GM23248 (cell line): ENCODE results near the gene PRSS16. TPM values are rescaled to one million over a fixed set of nuclear protein-coding genes. Genes with fewer than 3 reads are reported as not detected.

Experiments used
- DNase-seq: peaks from one replicate; pipeline ENCODE4 v3.0.0-alpha.2; 2015
- H2AFZ ChIP-seq: fragments of 200-600 bp; sonication (generic); 2 replicates; pipeline ENCODE4 v1.6.1; 2016; ENCODE audit warnings: antibody characterized with exemption
- H3F3A ChIP-seq: fragments of 200-600 bp; sonication (generic); 2 replicates; pipeline ENCODE4 v1.6.1; 2016; ENCODE audit warnings: mild to moderate bottlenecking, antibody characterized with exemption, mixed run types; ENCODE audit not compliant: insufficient read depth
- H3K27ac ChIP-seq: fragments of 200-600 bp; sonication (generic); 2 replicates; pipeline ENCODE4 v1.5.1; 2016; ENCODE audit warnings: mild to moderate bottlenecking
- H3K27me3 ChIP-seq: fragments of 200-600 bp; sonication (generic); replicated peaks from 2 replicates; pipeline ENCODE4 v1.6.1; 2016; ENCODE audit warnings: mild to moderate bottlenecking; ENCODE audit not compliant: insufficient read depth
- H3K36me3 ChIP-seq: fragments of 200-600 bp; sonication (generic); 2 replicates; pipeline ENCODE4 v1.6.1; 2016; ENCODE audit warnings: low read depth, mild to moderate bottlenecking
- H3K4me1 ChIP-seq: fragments of 200-600 bp; sonication (generic); 2 replicates; pipeline ENCODE4 v1.6.1; 2016; ENCODE audit warnings: mild to moderate bottlenecking; ENCODE audit not compliant: insufficient read depth
- H3K4me2 ChIP-seq: fragments of 200-600 bp; sonication (generic); one replicate; pipeline ENCODE4 v1.6.1; 2016; ENCODE audit warnings: mild to moderate bottlenecking; ENCODE audit not compliant: unreplicated experiment
- H3K4me3 ChIP-seq: fragments of 200-600 bp; sonication (generic); 2 replicates; pipeline ENCODE4 v1.5.1; 2016; ENCODE audit warnings: mild to moderate bottlenecking
- H3K79me2 ChIP-seq: fragments of 200-600 bp; sonication (generic); 2 replicates; pipeline ENCODE4 v1.6.1; 2016; ENCODE audit warnings: mild to moderate bottlenecking; ENCODE audit not compliant: insufficient read depth
- H3K9ac ChIP-seq: fragments of 200-600 bp; sonication (generic); 2 replicates; pipeline ENCODE4 v1.6.1; 2016; ENCODE audit warnings: mild to moderate bottlenecking
- H3K9me2 ChIP-seq: fragments of 200-600 bp; sonication (generic); 2 replicates; pipeline ENCODE4 v1.6.1; 2016; ENCODE audit warnings: mixed run types, mild to moderate bottlenecking, moderate library complexity; ENCODE audit not compliant: insufficient read depth
- H3K9me3 ChIP-seq: fragments of 200-600 bp; sonication (generic); one replicate; pipeline ENCODE4 v1.6.1; 2017; ENCODE audit warnings: low read depth
- H4K20me1 ChIP-seq: fragments of 200-600 bp; sonication (generic); 2 replicates; pipeline ENCODE4 v1.6.0; 2016; ENCODE audit not compliant: insufficient read depth
- EZH2 ChIP-seq: fragments of 200-600 bp; sonication (generic); IDR thresholded peaks from 2 replicates; pipeline ENCODE4 v1.6.1; 2018; ENCODE audit warnings: antibody characterized with exemption, mild to moderate bottlenecking; ENCODE audit not compliant: insufficient read depth, poor library complexity, severe bottlenecking
- EZH2phosphoT487 ChIP-seq: fragments of 200-600 bp; sonication (generic); IDR thresholded peaks from 2 replicates; pipeline ENCODE4 v1.6.1; 2018; ENCODE audit warnings: antibody characterized with exemption, moderate library complexity, mild to moderate bottlenecking, low read depth; ENCODE audit not compliant: insufficient read depth
- WGBS, 2 experiments: methylation state at CpG; one replicate each; pipeline ENCODE4 v1.1.6; 2015 to 2017; ENCODE audit warnings: low lambda C conversion rate in 2 of 2, low coverage in 1 of 2; ENCODE audit errors: missing lambda C conversion rate in 2 of 2; 5-methylcytosine and 5-hydroxymethylcytosine counted together
- in situ Hi-C: fragments of 300-500 bp; cut with MboI; formaldehyde crosslinking; loops from 2 replicates; pipeline ENCODE4 v1.15.0; 2020
- polyA plus RNA-seq: library from polyadenylated mRNA; unstranded; fragments of >200 nt; fragmentation: Nextera tagmentation; extraction: Ambion mirVana; gene quantifications from 2 replicates; pipeline ENCODE4 v1.2.1, GENCODE V29; 2016
- total RNA-seq: library from RNA; depleted of rRNA; stranded (reverse); fragments of >200 nt; shearing (Covaris generic); gene quantifications from 2 replicates; pipeline ENCODE4 v1.2.3, GENCODE V29; 2014

The PRSS16 gene
- total and polyA plus RNA-seq, 2 experiments from 2014 or later: 0.86 TPM; not detected in 1

GRCh38 chr6:27230758-27231111 is 16.8 kb upstream of the PRSS16 start:
- H3K9me3 ChIP-seq: no peaks in the 10 kb centered on the region
- H3K27me3 ChIP-seq: peaks cover 8% of the 10 kb centered on the region; the same call in 1 of the 2 replicates
- in situ Hi-C loops: no loop called here
- no peaks in the 10 kb centered on the region for H3K9me2 ChIP-seq
- H4K20me1 ChIP-seq: no peaks in the 10 kb centered on the region
- H3K27ac ChIP-seq: no peak overlapping the region
- no peaks in the 10 kb centered on the region for H3K36me3 ChIP-seq
- no peaks in the 10 kb centered on the region for H3K4me1 ChIP-seq
- no peak overlapping the region for H3K9ac ChIP-seq
- H2AFZ ChIP-seq: no peak overlapping the region
- no peak overlapping the region for H3K4me2 ChIP-seq
- H3F3A ChIP-seq: peaks cover 4% of the 10 kb centered on the region; the same call in 1 of the 2 replicates
- 8 to 12% methylated on average over 7 of the region's 7 CpGs for WGBS, 2 experiments
- no peaks in the 10 kb centered on the region for H3K79me2 ChIP-seq
- DNase-seq: no peak
- no peak overlapping the region for H3K4me3 ChIP-seq
- TF ChIP-seq EZH2phosphoT487: no peak
- TF ChIP-seq EZH2: no peak

- no peak for DNase-seq
- Histone ChIP-seq H3K36me3 (no peaks in the 10 kb centered on the region), H3K4me1 (peaks cover 4% of the 10 kb centered on the region; the same call in 1 of the 2 replicates), H3F3A (peaks cover 24% of the 10 kb centered on the region), H2AFZ (peak overlapping the region; percentile 69), H3K9ac (no peak overlapping the region), H3K27ac (no peak overlapping the region), H4K20me1 (no peaks in the 10 kb centered on the region), H3K9me2 (no peaks in the 10 kb centered on the region), H3K27me3 (0 out of 2 replicates have a peak, but pooled peaks cover 8% of the 10 kb centered on the region), H3K4me3 (peak overlapping the region; percentile 68; the same call in 1 of the 2 replicates), H3K4me2 (peak overlapping the region; percentile 72), H3K9me3 (no peaks in the 10 kb centered on the region), H3K79me2 (no peaks in the 10 kb centered on the region)
- 15 to 20% methylated on average over 3 of the region's 3 CpGs for WGBS, 2 experiments
- in situ Hi-C loops: no loop called here
- TF ChIP-seq EZH2phosphoT487 (no peak), EZH2 (no peak)
Measured at GRCh38 chr6:27234576-27234975, 12.9 kb upstream of the PRSS16 start.

GRCh38 chr6:27237089-27237803 is 10.3 kb upstream of the PRSS16 start:
- Histone ChIP-seq H3F3A (peaks cover 24% of the 10 kb centered on the region), H3K9ac (no peak overlapping the region), H4K20me1 (no peaks in the 10 kb centered on the region), H3K9me3 (no peaks in the 10 kb centered on the region), H3K27me3 (0 out of 2 replicates have a peak, but pooled peaks cover 10% of the 10 kb centered on the region), H3K4me3 (peak overlapping the region; percentile 68), H3K36me3 (no peaks in the 10 kb centered on the region), H3K27ac (no peak overlapping the region), H3K9me2 (no peaks in the 10 kb centered on the region), H3K4me2 (peak overlapping the region; percentile 74), H3K4me1 (peaks cover 4% of the 10 kb centered on the region; the same call in 1 of the 2 replicates), H3K79me2 (no peaks in the 10 kb centered on the region), H2AFZ (peak overlapping the region; percentile 80)
- in situ Hi-C loops: no loop called here
- 13 to 14% methylated on average over 20 of the region's 20 CpGs for WGBS, 2 experiments
- DNase-seq: peak; percentile 62
- TF ChIP-seq EZH2 (no peak), EZH2phosphoT487 (no peak)

- Histone ChIP-seq H4K20me1 (no peaks in the 10 kb centered on the region), H3K27ac (no peak overlapping the region), H3K9me2 (no peaks in the 10 kb centered on the region), H3K79me2 (no peaks in the 10 kb centered on the region), H3K27me3 (peaks cover 16% of the 10 kb centered on the region), H3K36me3 (no peaks in the 10 kb centered on the region), H3F3A (peaks cover 24% of the 10 kb centered on the region), H2AFZ (peak overlapping the region; percentile 80), H3K9me3 (no peaks in the 10 kb centered on the region), H3K4me2 (peak overlapping the region; percentile 74), H3K9ac (no peak overlapping the region), H3K4me1 (peaks cover 4% of the 10 kb centered on the region; the same call in 1 of the 2 replicates), H3K4me3 (peak overlapping the region; percentile 68)
- no peak for TF ChIP-seq EZH2phosphoT487
- TF ChIP-seq EZH2: no peak
- WGBS, 2 experiments: 1 to 3% methylated on average over 41 of the region's 41 CpGs
- peak; percentile 57 for DNase-seq
- in situ Hi-C loops: no loop called here
Measured at GRCh38 chr6:27238010-27238983, 9.2 kb upstream of the PRSS16 start.
